AG09309 (cell line): ENCODE data around the gene RTP1.

Source experiments
- DNase-seq: peaks from one replicate; pipeline ENCODE4 v3.0.0-alpha.2; 2010; ENCODE audit warnings: low read depth
- H3K4me3 ChIP-seq: 2 replicates; pipeline ENCODE4 v1.5.1; 2011; ENCODE audit warnings: mild to moderate bottlenecking, low read depth, low read length, moderate library complexity; ENCODE audit not compliant: control insufficient read depth
- CTCF ChIP-seq: IDR thresholded peaks from 2 replicates; pipeline ENCODE4 v1.5.1; 2011; ENCODE audit warnings: mild to moderate bottlenecking, low read depth, low read length, inconsistent platforms; ENCODE audit not compliant: insufficient read depth, control insufficient read depth; ENCODE audit errors: missing control alignments

The RTP1 gene

GRCh38 chr3:187209491-187209890, 12.2 kb downstream of the RTP1 start:
- H3K4me3 ChIP-seq = no peak overlapping the region
- DNase-seq = peak; percentile 31
- TF ChIP-seq CTCF = no peak

- no peak for DNase-seq
- no peak overlapping the region for H3K4me3 ChIP-seq
- no peak for TF ChIP-seq CTCF
Measured at GRCh38 chr3:187210091-187210490, 12.8 kb downstream of the RTP1 start.

- peak; percentile 78 for DNase-seq
- no peak for TF ChIP-seq CTCF
- no peak overlapping the region for H3K4me3 ChIP-seq
Measured at GRCh38 chr3:187210545-187211327, 13.4 kb downstream of the RTP1 start.

GRCh38 chr3:187211532-187212195, 14.4 kb downstream of the RTP1 start:
- DNase-seq = no peak
- TF ChIP-seq CTCF = no peak
- no peak overlapping the region for H3K4me3 ChIP-seq

GRCh38 chr3:187212196-187212545, 14.9 kb downstream of the RTP1 start:
- no peak overlapping the region for H3K4me3 ChIP-seq
- TF ChIP-seq CTCF = no peak
- DNase-seq = no peak

- TF ChIP-seq CTCF = no peak
- no peak for DNase-seq
- H3K4me3 ChIP-seq = no peak overlapping the region
Measured at GRCh38 chr3:187212705-187213104, 15.4 kb downstream of the RTP1 start.

- TF ChIP-seq CTCF = peak; percentile 5
- H3K4me3 ChIP-seq = no peak overlapping the region
- no peak for DNase-seq
Measured at GRCh38 chr3:187213616-187214015, 16.3 kb downstream of the RTP1 start.
